ENCODE results near the gene SETD3.

SETD3 gene

DNA sequence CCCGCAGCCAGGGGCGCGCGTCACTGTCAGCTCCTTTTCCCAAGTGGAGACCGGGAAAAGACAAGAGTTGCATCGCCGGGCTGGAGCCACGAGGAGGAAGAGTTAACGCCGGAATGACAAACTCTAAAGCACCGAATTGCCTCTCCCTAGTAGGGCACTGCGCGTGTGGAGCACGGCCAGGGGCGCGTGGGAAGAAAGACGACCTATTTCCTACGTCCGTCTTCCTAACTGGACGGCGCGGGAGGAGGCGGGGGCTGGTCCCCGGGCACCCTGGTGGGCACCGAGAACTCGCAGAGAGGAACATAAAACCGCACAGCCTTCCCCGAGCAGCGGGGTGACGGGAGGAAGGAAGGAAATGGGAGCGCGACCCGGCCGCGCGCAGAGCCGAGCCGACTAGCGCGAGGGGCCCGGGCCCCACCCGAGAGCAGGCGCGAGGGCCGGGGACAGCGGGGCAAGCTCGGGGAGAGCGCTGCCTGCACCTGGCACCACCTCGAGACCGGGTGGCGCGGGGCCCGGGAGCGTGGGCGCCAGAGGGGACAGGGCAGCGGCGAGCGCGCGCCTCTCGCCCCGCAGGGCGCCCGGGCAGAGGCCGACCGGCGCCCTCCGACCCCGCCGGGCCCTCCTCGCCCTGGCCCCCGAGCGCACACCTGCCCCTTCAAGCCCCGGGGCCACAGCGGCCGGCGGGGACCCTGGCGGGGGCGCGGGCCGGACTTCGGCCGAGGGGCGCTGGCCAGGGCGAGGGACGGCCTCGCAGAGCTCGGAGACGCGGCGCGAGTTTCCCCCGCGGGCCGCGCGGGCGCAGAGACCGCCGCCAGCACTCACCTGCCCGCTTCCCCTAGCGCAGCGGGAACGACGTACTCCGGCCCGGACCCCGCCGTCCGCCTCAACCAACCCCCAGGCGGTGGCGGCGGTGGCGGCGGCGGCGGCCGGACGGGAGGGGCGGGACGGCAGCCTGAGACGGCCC lies at the start of gene SETD3:
SETD3 (minus strand) TSS at position 954 of the 964 bp plus-strand sequence. CDS start 15,054 bp downstream, outside the sequence.
- H3K4me3 ChIP-seq (ENCODE audit: low read length): peak within 1 kb of the TSS; percentile 99
- peak; percentile 66 for DNase-seq (ENCODE audit: low read depth)
- TF ChIP-seq, protein P1, sequence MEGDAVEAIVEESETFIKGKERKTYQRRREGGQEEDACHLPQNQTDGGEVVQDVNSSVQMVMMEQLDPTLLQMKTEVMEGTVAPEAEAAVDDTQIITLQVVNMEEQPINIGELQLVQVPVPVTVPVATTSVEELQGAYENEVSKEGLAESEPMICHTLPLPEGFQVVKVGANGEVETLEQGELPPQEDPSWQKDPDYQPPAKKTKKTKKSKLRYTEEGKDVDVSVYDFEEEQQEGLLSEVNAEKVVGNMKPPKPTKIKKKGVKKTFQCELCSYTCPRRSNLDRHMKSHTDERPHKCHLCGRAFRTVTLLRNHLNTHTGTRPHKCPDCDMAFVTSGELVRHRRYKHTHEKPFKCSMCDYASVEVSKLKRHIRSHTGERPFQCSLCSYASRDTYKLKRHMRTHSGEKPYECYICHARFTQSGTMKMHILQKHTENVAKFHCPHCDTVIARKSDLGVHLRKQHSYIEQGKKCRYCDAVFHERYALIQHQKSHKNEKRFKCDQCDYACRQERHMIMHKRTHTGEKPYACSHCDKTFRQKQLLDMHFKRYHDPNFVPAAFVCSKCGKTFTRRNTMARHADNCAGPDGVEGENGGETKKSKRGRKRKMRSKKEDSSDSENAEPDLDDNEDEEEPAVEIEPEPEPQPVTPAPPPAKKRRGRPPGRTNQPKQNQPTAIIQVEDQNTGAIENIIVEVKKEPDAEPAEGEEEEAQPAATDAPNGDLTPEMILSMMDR (IDR thresholded peaks at IDR 0.05; ENCODE audit: insufficient read depth, low read depth, low read length, missing control alignments): peak; percentile 6

DNA sequence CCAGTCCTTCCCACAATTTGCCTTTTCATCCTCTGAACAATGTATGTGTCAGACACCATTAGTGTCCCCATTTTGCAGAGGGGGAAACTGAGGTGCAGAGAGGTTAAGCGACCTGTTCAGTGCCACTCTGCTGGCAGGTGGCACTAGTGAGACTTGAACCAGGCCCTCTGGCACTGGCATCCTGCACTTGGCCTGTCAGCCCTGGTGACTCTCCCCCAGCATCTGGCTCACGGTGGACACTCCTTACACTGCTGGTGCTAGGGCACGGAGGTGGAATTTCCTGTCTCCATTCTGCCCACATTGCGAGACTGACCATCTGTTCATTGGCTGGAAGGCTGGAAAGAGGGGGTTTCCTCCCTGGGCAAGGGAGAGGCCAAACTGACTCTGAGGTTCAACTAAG lies 49.2 kb upstream of the SETD3 start:
- H3K4me3 ChIP-seq (ENCODE audit: low read length): no peak overlapping the region
- TF ChIP-seq, protein P1 (IDR thresholded peaks at IDR 0.05; ENCODE audit: insufficient read depth, low read depth, low read length, missing control alignments): peak; percentile 11
- DNase-seq (ENCODE audit: low read depth): no peak

DNA sequence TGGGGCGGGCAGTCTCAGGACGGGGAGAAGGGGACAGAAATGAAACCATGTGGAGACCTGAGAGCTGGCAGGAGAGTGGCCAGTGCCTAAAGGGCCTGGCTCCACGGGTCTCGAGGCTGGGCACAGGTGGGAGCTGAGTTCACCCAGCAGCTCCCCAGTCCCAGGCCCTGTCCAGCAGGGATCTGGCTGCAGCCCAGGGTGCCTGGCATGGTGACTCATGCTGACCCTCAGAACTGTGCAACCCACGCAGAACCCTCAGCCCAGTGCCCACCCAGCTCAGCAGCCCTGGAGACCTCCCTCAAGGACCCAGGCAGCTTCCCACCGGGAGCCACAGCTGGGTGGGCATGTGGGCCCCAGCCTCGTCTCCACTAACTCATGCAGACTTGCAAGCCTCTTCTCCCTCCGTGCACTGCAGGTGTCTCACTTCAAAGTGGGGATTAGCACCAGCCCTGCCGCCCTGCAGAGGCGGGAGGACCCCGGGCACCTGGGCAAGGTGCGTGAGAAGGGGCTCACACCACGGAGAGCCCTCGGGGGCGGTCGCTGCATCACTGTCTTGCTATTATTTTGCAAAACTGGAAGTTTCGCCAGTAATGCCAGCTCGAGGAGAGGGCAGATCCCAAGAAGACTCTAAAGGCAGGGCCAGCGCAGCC lies 46.9 kb upstream of the SETD3 start:
- no peak for DNase-seq (ENCODE audit: low read depth)
- H3K4me3 ChIP-seq (ENCODE audit: low read length): no peak overlapping the region
- TF ChIP-seq, protein P1 (IDR thresholded peaks at IDR 0.05; ENCODE audit: insufficient read depth, low read depth, low read length, missing control alignments): no peak

DNA sequence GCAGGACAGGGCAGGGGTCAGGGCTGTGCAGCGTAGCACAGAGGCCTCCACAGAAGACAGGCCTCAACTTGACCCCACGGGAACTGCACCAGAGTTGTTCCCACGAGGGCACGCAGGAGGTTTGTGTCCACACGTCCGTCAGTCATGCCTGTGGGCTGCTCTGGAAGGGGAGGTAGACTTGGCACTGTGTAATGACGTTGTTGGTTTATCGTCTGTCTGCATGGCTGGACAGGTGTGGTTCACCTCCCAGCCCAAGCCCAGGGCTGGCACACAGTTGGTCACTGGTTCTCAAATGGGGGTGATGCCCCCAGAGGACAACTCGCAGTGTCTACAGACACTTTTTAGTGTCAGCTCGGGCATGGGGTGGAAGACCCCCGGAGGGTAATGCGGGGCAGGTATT lies 46.4 kb upstream of the SETD3 start:
- TF ChIP-seq, protein P1 (IDR thresholded peaks at IDR 0.05; ENCODE audit: insufficient read depth, low read depth, low read length, missing control alignments): no peak
- no peak overlapping the region for H3K4me3 ChIP-seq (ENCODE audit: low read length)
- DNase-seq (ENCODE audit: low read depth): no peak

DNA sequence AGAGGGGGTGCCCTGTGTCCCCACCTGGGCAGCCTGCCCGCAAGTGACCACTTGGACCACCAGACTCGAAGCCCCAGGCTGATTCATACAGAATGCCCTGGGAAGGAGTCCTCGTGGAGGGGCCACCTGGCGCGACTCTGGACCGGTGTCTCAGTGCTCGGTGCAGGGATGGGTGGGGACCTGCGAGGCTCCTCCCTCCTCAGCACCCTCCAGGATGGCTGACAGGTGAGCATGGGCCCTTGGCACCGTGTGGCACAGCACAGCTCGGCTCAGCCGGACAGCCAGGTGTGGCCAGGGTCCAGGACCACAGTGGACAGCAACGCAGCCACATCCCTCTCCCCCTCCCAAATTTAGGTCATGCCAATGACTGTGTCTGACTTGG lies 45.0 kb upstream of the SETD3 start:
- H3K4me3 ChIP-seq (ENCODE audit: low read length): no peak overlapping the region
- DNase-seq (ENCODE audit: low read depth): no peak
- TF ChIP-seq, protein P1 (IDR thresholded peaks at IDR 0.05; ENCODE audit: insufficient read depth, low read depth, low read length, missing control alignments): no peak

DNA sequence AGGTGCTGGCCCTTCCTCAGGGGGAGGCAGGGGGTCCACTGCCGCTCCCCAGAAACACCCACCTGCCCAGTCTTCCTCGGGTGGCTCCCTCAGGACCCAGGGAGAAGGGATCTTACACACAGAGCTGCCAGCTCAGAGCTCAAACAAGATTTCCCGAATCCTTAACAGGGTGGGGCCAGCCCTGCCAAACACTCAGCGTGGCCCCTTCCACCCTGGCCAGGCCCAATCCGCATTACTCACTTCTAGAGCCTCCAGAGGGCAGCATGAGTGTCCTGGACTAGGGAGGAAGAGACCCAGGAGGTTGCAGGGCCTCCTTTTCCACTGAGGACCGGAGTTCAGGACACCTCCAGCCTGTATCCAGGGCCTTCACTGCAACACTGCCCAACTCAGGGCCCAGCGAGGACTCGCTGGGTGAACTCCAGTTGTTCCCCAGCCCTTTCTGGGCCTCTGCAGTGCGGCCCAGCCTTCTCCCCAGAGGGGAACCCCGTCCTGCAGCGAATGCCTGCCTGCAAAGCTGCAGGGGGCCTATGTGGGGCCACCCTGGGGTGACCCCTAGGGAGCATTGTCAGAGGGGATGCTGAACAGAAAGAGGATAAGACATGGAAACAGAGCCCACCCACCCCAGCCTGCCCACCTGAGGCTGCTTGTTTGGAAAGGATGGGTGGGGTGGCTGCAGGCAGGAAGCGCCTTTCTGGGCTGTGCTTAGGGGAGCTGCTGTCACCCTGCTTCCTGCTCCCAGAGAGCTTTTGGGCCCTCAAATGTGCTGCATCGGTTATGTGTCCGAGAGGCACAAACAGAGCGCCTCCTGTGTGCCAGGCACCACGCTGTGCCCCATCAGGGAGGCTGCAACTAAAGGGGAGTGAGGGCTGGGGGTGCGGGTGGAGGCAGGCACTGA lies 44.4 kb upstream of the SETD3 start:
- TF ChIP-seq, protein P1 (IDR thresholded peaks at IDR 0.05; ENCODE audit: insufficient read depth, low read depth, low read length, missing control alignments): peak; percentile 44
- H3K4me3 ChIP-seq (ENCODE audit: low read length): no peak overlapping the region
- peak; percentile 60 for DNase-seq (ENCODE audit: low read depth)

Data from epithelial cell of esophagus (primary cell).